GM15510 (cell line): ENCODE data around the gene SYT7.

Experiments used
- POLR2A ChIP-seq: IDR thresholded peaks from 3 replicates; pipeline ENCODE4 v1.6.1; 2011; ENCODE audit warnings: borderline replicate concordance; ENCODE audit not compliant: insufficient read length; ENCODE audit errors: extremely low read depth

Gene SYT7

DNA sequence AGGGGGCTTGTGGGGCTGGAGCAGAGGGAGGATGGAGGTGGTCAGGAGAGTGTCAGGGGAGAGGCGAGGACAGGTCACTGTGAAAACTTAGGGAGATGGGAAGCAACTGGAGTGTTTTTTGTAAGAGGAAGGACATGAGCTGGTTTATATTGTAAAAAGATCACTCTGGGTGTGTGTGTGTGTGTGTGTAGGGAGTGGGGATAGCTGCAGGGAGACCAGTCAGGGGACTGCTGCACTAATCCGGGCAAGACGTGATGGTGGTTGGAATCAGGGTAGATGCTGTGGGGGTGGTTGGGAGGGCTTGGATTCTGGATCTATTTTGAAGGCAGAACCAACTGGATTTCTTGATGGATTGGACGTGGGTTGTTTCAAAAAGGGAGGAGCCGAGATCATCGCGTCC, 11.3 kb upstream of the SYT7 start:
- no peak for TF ChIP-seq POLR2A

DNA sequence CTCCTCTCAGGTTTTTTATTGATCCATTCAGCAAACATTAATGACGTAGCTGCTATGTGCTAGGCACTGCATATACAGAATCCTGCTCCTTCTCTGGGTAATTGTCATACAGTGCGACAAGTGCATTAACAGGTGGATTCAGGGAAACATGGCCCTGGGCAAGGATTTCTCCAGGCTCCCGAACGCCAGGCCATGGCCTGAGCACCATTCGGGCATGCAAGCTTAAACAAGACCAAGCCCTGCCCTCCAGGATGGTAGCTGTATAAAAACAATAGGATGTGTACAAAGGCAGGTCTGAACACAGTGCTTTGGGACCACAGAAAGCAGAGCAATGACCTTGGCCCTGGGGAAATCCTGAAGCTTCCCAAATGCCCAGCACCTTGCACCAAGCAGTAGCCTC, 9.1 kb upstream of the SYT7 start:
- no peak for TF ChIP-seq POLR2A

DNA sequence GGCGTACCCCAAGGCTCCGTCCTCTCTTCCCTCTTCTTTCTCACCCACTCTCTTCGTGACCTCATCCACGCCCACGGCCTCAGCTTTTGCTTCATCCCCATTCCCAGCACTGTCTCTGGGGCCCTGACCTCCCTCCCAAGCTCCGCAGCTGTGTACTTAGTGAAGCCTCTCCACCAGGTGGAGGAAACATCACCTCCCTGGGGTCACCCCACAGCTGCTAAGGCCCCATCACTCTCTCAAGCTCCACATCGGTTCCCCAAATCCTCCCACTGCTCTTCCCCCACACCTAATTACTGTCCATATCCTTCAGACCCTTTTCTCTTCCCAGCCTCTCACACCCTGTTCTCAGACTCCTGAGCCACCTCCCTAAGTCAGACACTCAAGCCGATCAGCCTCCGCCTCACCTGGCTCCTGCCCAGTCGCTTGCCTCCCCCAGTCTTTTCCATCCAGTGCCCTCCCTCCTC, 7.9 kb upstream of the SYT7 start:
- no peak for TF ChIP-seq POLR2A

DNA sequence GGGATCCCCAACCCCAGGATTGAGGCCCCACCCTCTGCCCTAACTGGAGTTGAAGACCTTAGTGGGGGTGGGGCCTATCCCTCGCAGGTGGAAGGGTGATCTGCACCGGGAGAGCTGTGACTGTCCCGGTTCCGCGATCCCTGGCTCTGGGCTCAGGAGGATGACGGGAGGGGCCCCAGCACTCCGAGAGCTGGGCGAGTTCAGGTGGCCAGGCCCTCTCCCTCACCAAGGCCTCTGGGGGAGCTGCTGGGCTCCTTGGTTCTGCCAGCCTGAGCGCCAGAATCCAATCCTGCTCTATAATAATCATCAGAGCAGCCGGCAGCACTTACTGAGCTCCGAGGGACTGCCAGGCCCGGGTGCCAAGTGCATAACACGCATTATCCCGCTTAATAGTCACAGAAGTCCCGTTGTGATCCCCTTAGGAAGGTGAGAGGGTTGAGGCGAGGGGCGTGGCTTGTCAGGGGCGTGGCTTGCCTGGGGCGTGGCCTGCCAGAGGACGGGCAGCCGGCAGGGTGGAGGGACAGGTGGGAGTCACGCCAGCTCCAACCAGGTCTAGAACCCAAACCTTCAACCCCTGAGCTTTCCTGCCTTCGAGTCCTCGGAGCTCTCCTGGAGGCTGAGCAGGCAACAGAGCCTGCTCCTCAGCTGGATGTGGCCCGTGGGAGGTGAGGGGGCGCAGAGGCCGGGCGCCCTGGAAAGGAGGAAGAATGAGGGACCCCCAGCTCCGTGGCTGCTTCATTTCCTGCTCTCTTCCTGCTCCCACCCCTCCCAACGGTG, 7.3 kb upstream of the SYT7 start:
- no peak for TF ChIP-seq POLR2A

DNA sequence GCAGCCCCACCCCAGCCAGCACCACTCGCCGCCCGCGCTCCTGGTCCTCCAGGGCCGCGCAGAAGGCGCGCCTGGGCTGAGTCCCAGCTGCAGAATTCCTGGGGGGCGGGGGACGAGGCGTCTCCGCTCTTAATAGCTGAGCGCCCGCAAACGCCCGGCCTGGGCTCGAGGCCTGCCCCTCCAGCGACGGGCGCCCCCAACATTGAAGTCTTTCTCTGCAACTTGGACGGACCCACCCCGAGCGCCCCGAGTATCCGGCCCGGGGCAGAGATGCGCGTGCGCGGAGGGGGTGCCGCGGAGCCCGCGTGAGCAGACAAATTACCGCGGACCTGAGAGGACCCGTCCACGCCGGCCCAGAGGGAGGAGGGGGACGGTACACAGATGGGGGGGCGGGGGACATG, 6.7 kb upstream of the SYT7 start:
- TF ChIP-seq POLR2A: no peak

DNA sequence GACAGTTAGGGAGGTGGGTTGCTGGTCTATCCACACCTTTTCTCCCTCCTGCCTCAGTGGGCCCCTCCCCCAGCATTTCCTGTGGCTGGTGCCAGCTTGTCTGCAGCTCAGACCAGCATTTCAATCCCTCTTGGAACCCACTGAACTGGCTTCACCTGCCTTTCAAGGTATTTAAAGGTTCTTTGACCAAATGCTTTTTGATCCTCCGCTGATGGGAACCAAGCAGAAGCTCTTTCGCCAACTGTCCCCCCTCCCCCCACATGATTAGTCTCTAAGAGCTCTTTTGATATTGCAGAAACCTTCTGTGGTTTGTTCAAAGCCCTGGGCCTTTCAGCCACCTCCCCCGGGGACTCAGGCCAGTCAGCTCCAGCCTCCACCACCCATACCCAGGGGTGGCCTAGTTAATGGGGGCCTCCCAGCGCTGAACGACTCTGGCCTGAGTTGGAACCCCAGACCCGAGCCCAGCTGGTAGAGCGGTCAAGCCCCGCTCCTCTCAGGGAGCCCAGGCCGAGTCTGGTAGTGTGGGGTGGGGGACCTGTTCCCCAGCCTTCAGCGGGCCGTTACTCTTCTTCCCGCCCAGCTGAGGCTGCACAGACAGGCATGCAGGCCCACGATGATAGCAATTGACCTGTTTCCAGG, 6.0 kb upstream of the SYT7 start:
- TF ChIP-seq POLR2A: no peak

DNA sequence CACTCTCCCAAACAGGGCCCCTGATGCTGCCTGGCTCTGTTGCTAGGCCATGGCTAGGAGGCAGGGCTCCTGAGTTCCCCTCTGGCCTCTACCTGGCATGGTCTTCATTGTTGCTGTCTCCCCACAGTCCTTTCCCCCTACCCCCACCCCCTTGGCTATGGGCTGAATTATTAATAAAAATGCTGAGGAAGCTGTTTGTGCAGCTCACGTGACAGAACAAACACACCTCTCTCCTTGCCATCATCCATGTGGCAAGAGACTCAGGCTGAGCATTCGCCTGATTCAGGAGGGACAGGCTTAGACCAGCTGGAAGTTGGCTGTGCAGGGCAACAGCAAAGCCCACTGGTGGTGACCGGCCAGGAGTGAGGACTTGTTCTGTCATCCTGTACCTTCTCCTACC, 4.2 kb upstream of the SYT7 start:
- TF ChIP-seq POLR2A: no peak

DNA sequence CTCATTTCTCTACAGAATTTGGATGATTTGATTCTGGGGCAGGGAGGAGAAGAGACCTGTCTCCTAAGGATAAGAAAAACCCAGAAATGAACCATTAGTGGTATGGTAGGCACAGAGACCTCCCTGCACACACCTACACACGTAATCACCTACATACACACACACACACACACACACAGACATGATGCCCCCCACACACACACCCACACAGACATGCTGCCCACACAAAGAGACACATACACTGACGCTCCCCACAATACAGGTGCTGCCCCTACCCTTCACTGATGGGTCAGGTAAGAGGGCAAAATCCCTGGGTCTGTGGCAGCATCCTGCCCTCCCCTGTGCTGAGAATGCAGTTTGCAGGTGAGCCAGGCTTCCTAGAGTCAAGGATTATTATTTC, 1.1 kb upstream of the SYT7 start:
- no peak for TF ChIP-seq POLR2A

DNA sequence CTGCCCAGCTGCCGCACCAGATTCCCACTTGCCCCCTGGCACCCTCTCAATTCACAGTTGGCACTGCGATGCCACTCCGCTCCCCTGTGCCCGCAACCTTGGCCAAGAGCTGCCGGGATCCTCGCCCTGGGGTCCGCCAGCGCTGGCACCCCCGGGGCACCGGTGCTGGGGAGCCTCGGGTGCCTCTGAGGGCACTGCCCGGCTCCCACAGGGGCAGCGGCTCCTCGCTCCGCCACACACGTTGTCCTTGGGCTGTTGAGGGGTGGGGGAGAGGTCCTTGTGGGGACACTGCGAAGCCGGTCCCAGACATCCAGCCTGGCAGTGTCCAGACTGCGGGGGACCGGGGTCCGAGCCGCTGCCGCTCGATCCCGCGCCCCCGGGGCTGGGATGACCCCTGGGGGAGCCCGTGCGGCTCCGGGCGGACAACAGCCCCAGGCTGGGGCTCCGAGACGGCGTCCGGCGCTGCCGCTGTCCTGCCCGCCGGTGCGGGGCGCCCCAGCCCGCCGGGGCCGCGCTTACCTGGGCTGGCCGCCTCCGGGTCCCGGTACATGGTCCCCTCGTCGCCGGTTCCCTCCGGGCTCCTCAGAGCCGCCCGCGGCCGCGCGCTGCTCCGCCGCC, 496 bp downstream of the SYT7 start:
- no peak for TF ChIP-seq POLR2A

DNA sequence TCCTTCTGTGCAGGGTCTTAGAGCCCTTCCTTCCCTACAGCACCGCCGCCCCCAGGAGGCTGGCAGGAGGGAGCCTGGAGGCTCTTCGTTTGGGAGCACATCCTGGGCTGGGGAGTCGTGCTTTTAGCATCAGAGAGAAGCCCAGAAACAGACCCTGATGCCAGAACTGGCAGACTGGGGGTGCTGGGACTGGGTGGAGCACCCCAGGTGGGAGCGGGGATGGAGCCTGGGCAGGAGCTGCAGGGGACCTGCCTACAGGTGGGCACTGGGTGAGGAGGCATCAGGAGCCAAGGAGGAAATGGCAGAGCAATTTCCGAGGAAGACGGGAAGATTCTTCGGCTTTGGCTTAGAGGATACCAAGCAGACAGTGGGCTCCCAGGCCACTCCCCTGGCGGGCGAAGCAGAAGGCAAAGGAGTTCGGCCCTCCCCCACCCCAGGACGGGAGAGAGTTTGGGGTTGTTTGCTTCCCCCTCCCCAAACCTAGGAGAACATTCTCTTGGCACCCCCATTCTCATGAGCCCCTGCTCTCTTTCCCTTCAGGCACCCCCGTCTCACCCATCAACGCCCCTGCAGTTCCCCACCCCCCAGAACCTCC, 1.1 kb downstream of the SYT7 start:
- no peak for TF ChIP-seq POLR2A

DNA sequence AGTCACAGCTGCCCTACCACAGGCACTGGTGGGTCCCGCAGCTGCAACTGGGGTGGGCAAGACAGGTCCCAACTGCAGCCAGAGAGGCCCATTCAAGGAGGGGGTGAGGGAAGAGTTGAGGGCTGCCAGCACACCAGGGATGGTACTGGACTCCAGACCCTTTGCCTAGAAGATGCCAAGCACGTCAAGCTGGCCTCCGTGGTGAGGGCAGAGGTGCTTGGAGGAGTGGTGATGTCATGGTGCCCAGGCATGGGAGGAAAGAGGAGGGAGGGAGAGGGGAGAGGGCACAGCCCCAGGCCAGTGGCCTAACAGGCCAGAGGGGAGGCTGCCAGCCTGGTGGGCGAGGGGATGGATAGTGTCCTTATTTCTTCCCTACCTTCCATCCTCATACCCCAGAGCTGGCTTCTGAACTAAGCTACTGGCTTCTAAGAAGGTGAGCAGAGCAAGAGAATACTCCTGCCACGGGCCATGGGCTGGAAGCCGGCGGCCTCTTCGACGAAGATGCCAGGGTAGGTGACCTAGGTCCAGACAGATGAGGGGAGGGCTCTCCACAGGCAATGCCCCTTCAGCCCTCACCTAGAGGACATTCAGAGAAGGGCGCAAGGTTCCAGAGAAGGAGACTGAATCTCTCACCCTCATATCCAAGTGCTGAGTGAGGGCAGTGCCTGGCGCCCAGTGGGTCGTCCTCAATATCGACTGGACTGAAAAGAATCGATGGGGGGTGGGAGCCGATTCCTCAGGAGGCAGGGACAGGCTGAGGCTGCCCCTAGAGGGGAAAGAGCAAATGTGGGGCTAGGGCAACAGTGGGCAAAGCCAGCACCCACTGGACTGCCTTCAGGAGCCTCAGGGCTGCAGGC, 1.8 kb downstream of the SYT7 start:
- no peak for TF ChIP-seq POLR2A

DNA sequence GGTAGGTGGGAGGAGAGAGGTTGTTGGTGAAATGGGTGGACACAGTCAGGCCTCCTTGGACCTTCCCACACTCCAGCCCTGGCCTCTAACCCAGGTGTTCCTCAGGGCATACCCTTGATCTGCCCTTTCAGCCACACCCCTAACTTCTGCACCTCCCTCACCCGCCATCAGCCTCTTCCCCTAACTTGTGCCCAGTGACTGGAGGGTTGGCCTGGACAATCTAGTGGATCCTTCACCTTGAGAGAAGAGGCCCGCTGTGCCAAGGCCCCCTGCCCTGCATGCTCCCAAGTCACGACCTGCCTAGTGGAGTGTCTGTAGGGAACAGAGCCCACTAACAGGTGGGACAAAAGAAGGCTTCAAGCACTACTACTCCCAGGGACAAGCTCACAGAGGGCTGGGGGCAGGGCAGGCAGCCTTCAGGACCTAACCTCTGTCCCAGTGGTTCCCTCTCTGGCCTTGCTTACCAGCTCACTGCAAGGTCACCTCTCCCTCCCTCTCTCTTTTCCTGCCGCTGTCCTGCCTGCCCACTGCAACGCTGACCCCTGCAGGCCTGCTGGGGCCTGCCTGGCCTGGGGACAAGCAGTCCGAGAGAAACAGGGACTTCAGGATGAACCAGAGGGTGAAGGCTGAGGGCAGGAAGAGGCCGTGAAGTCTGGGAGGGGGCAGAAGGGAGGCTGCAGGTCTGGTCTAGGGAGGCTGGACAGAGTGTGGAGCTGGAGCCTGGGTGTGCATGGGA, 3.3 kb downstream of the SYT7 start:
- TF ChIP-seq POLR2A: no peak

DNA sequence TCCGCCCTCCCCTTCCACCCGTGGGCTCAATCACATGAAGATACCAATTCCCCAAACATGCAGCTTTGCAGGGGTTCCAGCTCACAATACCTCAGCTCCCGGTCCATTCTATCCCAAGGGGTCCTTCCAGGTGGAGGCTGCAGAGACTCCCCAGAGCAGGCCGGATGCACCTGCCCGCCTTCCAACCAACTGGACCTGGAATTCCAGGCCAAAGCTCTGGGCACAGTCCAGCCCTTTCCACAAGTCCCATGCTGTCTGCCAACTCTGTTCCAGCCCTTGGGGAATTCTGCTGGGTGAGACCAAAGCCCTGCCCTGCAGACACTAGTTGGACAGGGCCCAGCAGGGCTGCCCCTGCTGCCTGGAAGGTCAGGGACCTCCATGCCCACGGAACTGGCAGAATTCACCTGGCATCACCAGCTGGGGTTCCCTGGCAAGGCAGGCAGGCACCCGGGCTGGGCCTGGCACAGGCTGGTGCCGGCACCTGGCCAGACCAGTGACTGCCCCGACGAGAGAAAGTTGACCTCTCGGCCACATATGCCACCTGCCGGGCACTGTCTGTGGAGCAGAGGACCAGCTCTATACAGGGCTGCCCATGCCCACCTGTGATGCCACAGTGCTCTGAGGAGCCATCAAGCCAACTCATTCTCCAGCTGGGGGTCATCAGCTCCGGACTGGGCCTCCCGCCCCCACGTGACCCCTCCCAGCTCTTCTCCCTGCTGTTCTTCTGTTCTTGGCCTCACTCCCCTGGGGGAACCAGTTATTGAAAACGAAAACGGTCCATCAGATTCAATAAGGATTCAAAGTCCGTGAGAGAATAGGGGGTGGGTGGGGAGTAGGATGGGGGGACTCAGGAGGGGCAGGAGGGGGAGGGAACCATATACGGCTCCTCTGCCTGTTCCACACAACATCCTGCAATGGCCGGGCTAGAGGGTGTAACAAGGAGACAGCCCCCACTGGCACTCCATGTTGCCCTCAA, 4.7 kb downstream of the SYT7 start:
- TF ChIP-seq POLR2A: no peak

DNA sequence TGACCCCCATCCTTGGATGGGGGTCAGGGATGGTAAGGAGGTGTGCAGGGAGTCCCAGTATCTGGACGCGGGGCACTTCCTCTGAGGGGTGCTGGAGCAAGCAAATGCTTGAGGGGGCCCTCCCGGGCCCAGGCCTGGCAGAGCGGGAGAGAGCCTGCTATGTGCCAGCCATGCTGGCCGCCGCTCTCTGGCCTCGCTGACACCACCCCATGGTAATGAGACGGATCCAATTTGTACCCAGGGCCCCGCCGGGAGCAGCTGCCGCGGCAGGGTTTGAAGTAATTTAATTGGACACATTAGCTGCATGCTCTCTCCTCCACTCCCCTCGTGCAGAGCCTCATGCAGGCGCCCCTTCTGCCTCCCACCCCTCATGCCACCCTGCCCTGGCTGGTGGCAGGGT, 6.3 kb downstream of the SYT7 start:
- no peak for TF ChIP-seq POLR2A

DNA sequence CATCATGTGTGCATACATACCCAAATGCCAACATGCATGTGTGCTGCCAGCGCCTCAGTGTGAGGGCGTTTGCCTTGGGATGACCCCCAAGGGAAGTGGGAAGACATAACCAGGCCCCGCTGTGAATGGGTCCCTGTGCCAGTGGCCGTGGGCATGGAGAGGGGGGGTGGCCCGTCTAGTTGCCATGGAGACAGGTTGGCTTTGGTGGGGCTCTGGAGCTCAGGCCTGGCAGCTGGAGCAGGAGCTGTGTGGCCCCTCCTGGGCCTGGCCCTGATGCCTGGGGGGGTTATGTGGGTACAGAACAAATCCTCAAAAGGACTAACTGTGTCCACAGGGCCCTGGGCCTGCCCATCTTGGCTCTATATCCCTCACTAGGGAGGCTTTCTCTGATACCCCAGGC, 8.0 kb downstream of the SYT7 start:
- TF ChIP-seq POLR2A: no peak
